ENCODE measurements around the gene STX1B. TPM values are rescaled to one million over a fixed set of nuclear protein-coding genes. Genes with fewer than 3 reads are reported as not detected.

Gene STX1B
- total RNA-seq, 4 donors from 2014 or later, result 0.47 to 1.9 (median 1.0) TPM

Small RNA genes within 50 kb of the gene (small RNA-seq; reads per million reads assigned to genes)
- gene AC135048.1, result not detected

Other genes starting within 250 kb of the STX1B start
- gene CFAP119, start 248.6 kb downstream of the STX1B start, total RNA-seq, result 1 to 10 TPM; 1.4 to 4.8 (median 2.5) TPM
- 10 to 100 TPM; 53.9 to 77.7 (median 69.5) TPM for gene RNF40, start 248.3 kb downstream of the STX1B start, total RNA-seq
- gene ZNF629, start 223.4 kb downstream of the STX1B start, total RNA-seq, result 10 to 100 TPM in 2 of 4 donors, 1 to 10 TPM in 2; 8.7 to 15.0 (median 11.5) TPM
- 10 to 100 TPM; 17.4 to 37.0 (median 22.2) TPM for gene BCL7C, start 116.6 kb downstream of the STX1B start, total RNA-seq
- gene CTF1, start 114.0 kb downstream of the STX1B start, total RNA-seq, result 1 to 10 TPM; 1.7 to 3.5 (median 2.3) TPM
- 1 to 10 TPM; 4.7 to 9.1 (median 6.9) TPM for gene FBXL19, start 87.1 kb downstream of the STX1B start, total RNA-seq
- gene ORAI3, start 61.6 kb downstream of the STX1B start, total RNA-seq, result 10 to 100 TPM; 15.5 to 42.6 (median 33.9) TPM
- 10 to 100 TPM in 2 of 4 donors, 1 to 10 TPM in 2; 5.3 to 13.6 (median 9.2) TPM for gene SETD1A, start 52.9 kb downstream of the STX1B start, total RNA-seq
- 10 to 100 TPM; 23.2 to 45.3 (median 33.0) TPM for gene HSD3B7, start 25.4 kb downstream of the STX1B start, total RNA-seq
- 10 to 100 TPM; 40.9 to 93.7 (median 66.8) TPM for gene STX4, start 22.9 kb upstream of the STX1B start, total RNA-seq
- gene ZNF668, start 63.6 kb upstream of the STX1B start, total RNA-seq, result 10 to 100 TPM in 2 of 4 donors, 1 to 10 TPM in 2; 7.4 to 13.9 (median 10.8) TPM
- gene ZNF646, start 63.8 kb upstream of the STX1B start, total RNA-seq, result 10 to 100 TPM in 3 of 4 donors, 1 to 10 TPM in 1; 8.1 to 18.0 (median 11.9) TPM
- gene PRSS53, start 78.3 kb upstream of the STX1B start, total RNA-seq, result 1 to 10 TPM in 2 of 4 donors, under 1 TPM in 2; 0.63 to 2.2 (median 1.3) TPM
- 100 to 1,000 TPM in 2 of 4 donors, 10 to 100 TPM in 2; 85.6 to 128 (median 99.3) TPM for gene VKORC1, start 84.2 kb upstream of the STX1B start, total RNA-seq
- gene BCKDK, start 97.7 kb upstream of the STX1B start, total RNA-seq, result 10 to 100 TPM; 34.5 to 52.5 (median 43.4) TPM
- 10 to 100 TPM; 39.4 to 72.2 (median 49.1) TPM for gene KAT8, start 107.0 kb upstream of the STX1B start, total RNA-seq
- 1 to 10 TPM in 2 of 4 donors, under 1 TPM in 1, not detected in 1; 0.31 to 2.6 (median 2.6) TPM for gene PRSS8, start 125.1 kb upstream of the STX1B start, total RNA-seq
- gene PRSS36, start 139.4 kb upstream of the STX1B start, total RNA-seq, result 1 to 10 TPM; 4.1 to 8.8 (median 6.8) TPM
- 100 to 1,000 TPM in 2 of 4 donors, 10 to 100 TPM in 2; 65.0 to 162 (median 116) TPM for gene FUS, start 169.5 kb upstream of the STX1B start, total RNA-seq
- 10 to 100 TPM; 25.4 to 50.2 (median 37.8) TPM for gene PYCARD, start 192.1 kb upstream of the STX1B start, total RNA-seq
- under 1 TPM in 1 of 4 donors, not detected in 3; 0.28 TPM for gene TRIM72, start 203.5 kb upstream of the STX1B start, total RNA-seq
- gene PYDC1, start 206.5 kb upstream of the STX1B start, total RNA-seq, result not detected
- 10 to 100 TPM; 23.9 to 58.4 (median 38.8) TPM for gene ITGAM, start 249.3 kb upstream of the STX1B start, total RNA-seq

Measured in omental fat pad (tissue), 4 donors.